GM21423 (cell line): Measurements from ENCODE around the gene EREG.
A peak's percentile ranks its signal among the peaks of the same experiment; 100 is the strongest.
"Not testable (repeated sequence)": the region's sequence is repeated elsewhere in the genome, so short reads cannot be mapped to it uniquely, and the experiment has no call there.

Experiments
- ATAC-seq: cut with Tn5 transposase; IDR thresholded peaks from one replicate; pipeline ENCODE4 v1.9.1; 2021; ENCODE audit warnings: mild to moderate bottlenecking, moderate library complexity; ENCODE audit not compliant: unreplicated experiment

EREG gene

GRCh38 chr4:74340421-74340820 is 24.5 kb upstream of the EREG start:
- ATAC-seq, result not testable (repeated sequence)

GRCh38 chr4:74344031-74344430 is 20.9 kb upstream of the EREG start:
- no peak for ATAC-seq

GRCh38 chr4:74353858-74354257 is 11.1 kb upstream of the EREG start:
- no peak for ATAC-seq

GRCh38 chr4:74357965-74358364 is 7.0 kb upstream of the EREG start:
- no peak for ATAC-seq

- ATAC-seq, result no peak
These were observed 3.3 kb upstream of the EREG start for GRCh38 chr4:74361671-74362070.

- ATAC-seq, result no peak
These were observed 2.6 kb upstream of the EREG start for GRCh38 chr4:74362347-74362746.

- ATAC-seq, result no peak
These were observed 691 bp upstream of the EREG start for GRCh38 chr4:74364256-74364651.

- no peak for ATAC-seq
These were observed 816 bp downstream of the EREG start for GRCh38 chr4:74365761-74366160.

GRCh38 chr4:74366367-74366911 is 1.5 kb downstream of the EREG start:
- ATAC-seq, result peak; percentile 45

- ATAC-seq, result no peak
These were observed 2.8 kb downstream of the EREG start for GRCh38 chr4:74367656-74368290.

GRCh38 chr4:74368596-74368995 is 3.7 kb downstream of the EREG start:
- ATAC-seq, result no peak

- no peak for ATAC-seq
These were observed 4.9 kb downstream of the EREG start for GRCh38 chr4:74369855-74370254.

- ATAC-seq, result peak; percentile 69
These were observed 6.0 kb downstream of the EREG start for GRCh38 chr4:74370912-74371311.

GRCh38 chr4:74374128-74374527 is 9.2 kb downstream of the EREG start:
- ATAC-seq, result no peak

- ATAC-seq, result no peak
These were observed 9.8 kb downstream of the EREG start for GRCh38 chr4:74374561-74375327.

- no peak for ATAC-seq
These were observed 11.0 kb downstream of the EREG start for GRCh38 chr4:74375824-74376426.

- ATAC-seq, result no peak
These were observed 12.0 kb downstream of the EREG start for GRCh38 chr4:74376888-74377483.

- ATAC-seq, result no peak
These were observed 12.8 kb downstream of the EREG start for GRCh38 chr4:74377714-74378113.

- no peak for ATAC-seq
These were observed 13.6 kb downstream of the EREG start for GRCh38 chr4:74378573-74378972.

GRCh38 chr4:74379912-74380311 is 15.0 kb downstream of the EREG start:
- no peak for ATAC-seq

GRCh38 chr4:74385386-74385785 is 20.4 kb downstream of the EREG start:
- no peak for ATAC-seq
